ENCODE results near the gene INPP4A. TPM values are rescaled to one million over a fixed set of nuclear protein-coding genes. Genes with fewer than 3 reads are reported as not detected.

Gene INPP4A
- total RNA-seq, 1 donor from 2014 or later, result 9.3 TPM

GRCh38 chr2:98556344-98557033, 111.8 kb downstream of the INPP4A start:
- ATAC-seq, result no peak
- DNase-seq (ENCODE audit: low spot score), result no peak

- DNase-seq (ENCODE audit: low spot score), result no peak
- ATAC-seq, result no peak
These were observed 114.3 kb downstream of the INPP4A start for GRCh38 chr2:98558852-98559530.

GRCh38 chr2:98559581-98559980, 114.9 kb downstream of the INPP4A start:
- DNase-seq (ENCODE audit: low spot score) (no peak), ATAC-seq (no peak)

GRCh38 chr2:98560256-98560771, 115.7 kb downstream of the INPP4A start:
- ATAC-seq (no peak), DNase-seq (ENCODE audit: low spot score) (no peak)

GRCh38 chr2:98561018-98561417, 116.4 kb downstream of the INPP4A start:
- DNase-seq (ENCODE audit: low spot score), result no peak
- no peak for ATAC-seq

GRCh38 chr2:98561902-98562695, 117.4 kb downstream of the INPP4A start:
- ATAC-seq, result peak; percentile 16

GRCh38 chr2:98563394-98563793, 118.7 kb downstream of the INPP4A start:
- DNase-seq (ENCODE audit: low spot score) (no peak), ATAC-seq (no peak)

More at GRCh38 chr2:98561902-98562695, 117.4 kb downstream of the INPP4A start:
- DNase-seq (ENCODE audit: low spot score), result no peak

- ATAC-seq (no peak), DNase-seq (ENCODE audit: low spot score) (no peak)
These were observed 120.0 kb downstream of the INPP4A start for GRCh38 chr2:98564541-98565132.

- ATAC-seq (no peak), DNase-seq (ENCODE audit: low spot score) (no peak)
These were observed 120.7 kb downstream of the INPP4A start for GRCh38 chr2:98565286-98565860.

- ATAC-seq, result no peak
- DNase-seq (ENCODE audit: low spot score), result no peak
These were observed 121.3 kb downstream of the INPP4A start for GRCh38 chr2:98565941-98566340.

GRCh38 chr2:98568161-98568956, 123.7 kb downstream of the INPP4A start:
- ATAC-seq (no peak), DNase-seq (ENCODE audit: low spot score) (no peak)

GRCh38 chr2:98569197-98569793, 124.6 kb downstream of the INPP4A start:
- ATAC-seq (peak; percentile 71), DNase-seq (ENCODE audit: low spot score) (no peak)

GRCh38 chr2:98569915-98570314, 125.3 kb downstream of the INPP4A start:
- no peak for DNase-seq (ENCODE audit: low spot score)
- no peak for ATAC-seq

GRCh38 chr2:98570356-98570755, 125.7 kb downstream of the INPP4A start:
- ATAC-seq (no peak), DNase-seq (ENCODE audit: low spot score) (no peak)

GRCh38 chr2:98571121-98571701, 126.6 kb downstream of the INPP4A start:
- DNase-seq (ENCODE audit: low spot score) (no peak), ATAC-seq (no peak)

- ATAC-seq (no peak), DNase-seq (ENCODE audit: low spot score) (no peak)
These were observed 127.1 kb downstream of the INPP4A start for GRCh38 chr2:98571796-98572195.

- DNase-seq (ENCODE audit: low spot score) (no peak), ATAC-seq (no peak)
These were observed 127.6 kb downstream of the INPP4A start for GRCh38 chr2:98572211-98572610.

- DNase-seq (ENCODE audit: low spot score) (no peak), ATAC-seq (no peak)
These were observed 128.0 kb downstream of the INPP4A start for GRCh38 chr2:98572676-98573075.

GRCh38 chr2:98573426-98573825, 128.8 kb downstream of the INPP4A start:
- no peak for ATAC-seq
- no peak for DNase-seq (ENCODE audit: low spot score)

All from left lobe of liver (tissue), 2 donors.